Lower leg skin (tissue), 4 donors: ENCODE measurements around the gene TMPRSS6. TPM values are rescaled to one million over a fixed set of nuclear protein-coding genes. Genes with fewer than 3 reads are reported as not detected.

ENCODE experiments used
- DNase-seq, 2 donors: peaks; one replicate each; pipeline ENCODE4 v3.0.0-alpha.2; 2019; ENCODE audit warnings: low spot score in 2 of 2
- H3K4me3 ChIP-seq: fragments of 200-600 bp; sonication (generic); 2 replicates; pipeline ENCODE4 v1.5.1; 2017; ENCODE audit warnings: mild to moderate bottlenecking, low read depth; ENCODE audit not compliant: poor library complexity, severe bottlenecking
- POLR2A ChIP-seq, 2 donors: fragments of 450-650 bp; IDR thresholded peaks; one replicate each; pipeline ENCODE4 v1.6.1; 2016 to 2017; ENCODE audit warnings: antibody characterized with exemption in 2 of 2, mild to moderate bottlenecking in 1 of 2, moderate library complexity in 1 of 2
- WGBS, 2 donors: methylation state at CpG; one replicate each; pipeline ENCODE4 v1.1.5; 2018; 5-methylcytosine and 5-hydroxymethylcytosine counted together
- intact Hi-C: fragments of 100-400 bp; cut with DNase I; formaldehyde crosslinking; loops from one replicate; pipeline ENCODE4 v1.15.0; 2023; ENCODE audit warnings: low total_unique reads
- total RNA-seq, 4 donors: library from RNA; depleted of rRNA; stranded (reverse); fragments of >200 nt; gene quantifications; one replicate each; pipeline ENCODE4 v1.1.0, GENCODE V29; 2016
- TF ChIP-seq, protein P1 (sequence below), 3 donors: fragments of 450-650 bp; IDR thresholded peaks; one replicate each; pipeline ENCODE4 v1.5.1; 2016; ENCODE audit warnings: antibody characterized with exemption in 3 of 3, mild to moderate bottlenecking in 3 of 3, moderate library complexity in 2 of 3

TMPRSS6 gene
- total RNA-seq, 4 donors from 2014 or later: 0.65 to 7.5 (median 2.8) TPM

DNA sequence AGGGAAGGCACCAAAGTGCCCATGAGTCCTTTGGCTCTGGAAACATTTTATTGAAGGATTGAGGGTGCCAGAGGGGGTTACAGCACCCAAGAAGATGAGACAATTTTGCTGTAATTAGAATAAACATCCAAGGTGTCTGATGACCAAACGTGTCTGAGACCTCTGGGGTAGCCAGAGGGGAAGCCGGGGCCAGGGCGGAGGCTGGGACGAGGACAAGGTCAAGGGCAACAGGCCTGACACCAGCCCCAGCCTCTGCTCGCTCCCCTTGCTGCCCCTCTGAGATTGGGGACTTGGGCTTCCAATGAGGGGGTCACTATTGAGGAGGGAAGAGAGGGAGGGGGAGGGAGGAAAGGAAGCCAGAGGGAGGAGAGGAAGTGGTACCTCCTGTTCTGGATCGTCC lies 25.6 kb downstream of the TMPRSS6 start:
- no peak for DNase-seq
- 83 to 86% methylated on average over 6 of the region's 6 CpGs for WGBS, 2 donors
- TF ChIP-seq, protein P1, sequence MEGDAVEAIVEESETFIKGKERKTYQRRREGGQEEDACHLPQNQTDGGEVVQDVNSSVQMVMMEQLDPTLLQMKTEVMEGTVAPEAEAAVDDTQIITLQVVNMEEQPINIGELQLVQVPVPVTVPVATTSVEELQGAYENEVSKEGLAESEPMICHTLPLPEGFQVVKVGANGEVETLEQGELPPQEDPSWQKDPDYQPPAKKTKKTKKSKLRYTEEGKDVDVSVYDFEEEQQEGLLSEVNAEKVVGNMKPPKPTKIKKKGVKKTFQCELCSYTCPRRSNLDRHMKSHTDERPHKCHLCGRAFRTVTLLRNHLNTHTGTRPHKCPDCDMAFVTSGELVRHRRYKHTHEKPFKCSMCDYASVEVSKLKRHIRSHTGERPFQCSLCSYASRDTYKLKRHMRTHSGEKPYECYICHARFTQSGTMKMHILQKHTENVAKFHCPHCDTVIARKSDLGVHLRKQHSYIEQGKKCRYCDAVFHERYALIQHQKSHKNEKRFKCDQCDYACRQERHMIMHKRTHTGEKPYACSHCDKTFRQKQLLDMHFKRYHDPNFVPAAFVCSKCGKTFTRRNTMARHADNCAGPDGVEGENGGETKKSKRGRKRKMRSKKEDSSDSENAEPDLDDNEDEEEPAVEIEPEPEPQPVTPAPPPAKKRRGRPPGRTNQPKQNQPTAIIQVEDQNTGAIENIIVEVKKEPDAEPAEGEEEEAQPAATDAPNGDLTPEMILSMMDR (IDR thresholded peaks at IDR 0.05): no peak
- TF ChIP-seq POLR2A (IDR thresholded peaks at IDR 0.05): no peak
- H3K4me3 ChIP-seq: no peak overlapping the region
- intact Hi-C loops: loop anchor here (10.0 kb wide), 1 partner anchor 71 kb away; no protein-coding TSS in a partner anchor

DNA sequence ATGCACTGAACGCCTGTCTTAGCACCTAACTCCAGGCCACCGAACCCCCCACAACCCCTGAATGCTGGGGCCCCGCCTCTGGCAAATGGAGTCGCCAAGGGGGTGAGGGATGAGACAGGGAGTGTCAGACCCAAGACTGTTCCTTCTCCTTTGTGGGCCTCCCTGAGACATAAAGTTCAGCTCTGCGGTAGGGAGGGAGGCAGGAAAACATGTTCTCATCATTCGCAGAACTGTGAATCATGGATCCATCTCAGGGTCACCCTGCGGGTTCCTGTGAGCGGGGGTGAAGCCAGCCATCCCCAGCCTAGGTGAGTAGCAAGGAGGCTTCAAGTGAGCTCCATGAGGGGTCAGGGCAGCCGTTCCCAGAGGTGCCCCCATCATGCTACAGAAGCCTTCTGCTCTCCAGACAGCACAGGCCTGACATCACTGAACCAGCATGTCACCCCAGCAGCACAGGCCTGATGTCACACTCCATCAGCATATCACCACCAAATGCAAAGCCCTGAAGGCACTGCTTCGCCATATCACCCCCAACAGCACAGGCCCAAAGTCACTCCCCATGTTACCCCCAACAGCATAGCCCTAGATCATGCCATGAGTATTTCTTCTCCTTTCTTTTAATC lies 27.2 kb downstream of the TMPRSS6 start:
- TF ChIP-seq, protein P1 (IDR thresholded peaks at IDR 0.05): no peak
- no peak for TF ChIP-seq POLR2A (IDR thresholded peaks at IDR 0.05)
- 78 to 89% methylated on average over 9 to 10 of the region's 10 CpGs for WGBS, 2 donors
- H3K4me3 ChIP-seq: no peak overlapping the region
- intact Hi-C loops: loop anchor here (10.0 kb wide), 1 partner anchor 72 kb away; no protein-coding TSS in a partner anchor
- DNase-seq: no peak

DNA sequence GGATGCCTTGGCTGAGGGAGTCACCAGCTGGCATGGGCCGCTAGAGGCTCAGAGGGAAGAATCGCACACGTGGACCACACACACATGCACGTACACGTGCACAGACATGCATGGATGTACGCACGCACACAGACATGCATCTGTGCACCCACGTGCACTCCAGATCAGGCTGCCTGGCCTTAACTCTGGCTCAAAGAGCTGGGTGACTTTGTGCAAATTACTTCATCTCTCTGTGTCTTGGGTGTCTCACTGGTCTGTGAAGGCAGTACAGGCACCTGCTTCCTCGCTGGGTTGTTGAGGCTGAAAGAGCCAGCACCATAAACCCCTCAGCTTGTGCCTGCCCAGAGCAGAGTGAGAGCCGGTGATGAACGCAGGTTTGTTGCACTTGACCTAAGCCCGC lies 28.7 kb downstream of the TMPRSS6 start:
- 67 to 79% methylated on average over 10 to 12 of the region's 12 CpGs for WGBS, 2 donors
- intact Hi-C loops: loop anchor here (10.0 kb wide), 1 partner anchor 74 kb away; no protein-coding TSS in a partner anchor

DNA sequence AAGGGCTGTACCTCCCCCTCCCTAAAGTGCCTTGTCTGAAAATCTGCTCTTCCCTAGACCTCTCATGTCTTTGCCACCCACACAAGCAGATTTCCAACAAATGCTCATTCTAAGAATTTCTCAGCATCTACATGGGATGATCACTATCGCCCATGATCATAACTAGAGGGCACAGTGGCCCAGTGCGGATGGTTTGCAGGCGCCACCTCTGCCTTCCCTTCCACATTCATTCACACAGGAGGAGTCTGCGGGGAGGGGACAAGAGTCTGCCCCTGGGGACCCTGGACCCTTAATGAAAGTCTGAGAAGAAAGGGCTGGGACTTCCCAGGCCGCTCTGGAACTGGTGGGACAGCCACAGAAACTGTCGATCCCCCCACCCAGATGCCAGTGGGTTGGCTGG lies 29.1 kb downstream of the TMPRSS6 start:
- TF ChIP-seq, protein P1 (IDR thresholded peaks at IDR 0.05): no peak
- TF ChIP-seq POLR2A (IDR thresholded peaks at IDR 0.05): no peak
- H3K4me3 ChIP-seq: no peak overlapping the region
- intact Hi-C loops: loop anchor here (10.0 kb wide), 1 partner anchor 74 kb away; no protein-coding TSS in a partner anchor
- DNase-seq: no peak
- 65 to 81% methylated on average over 6 of the region's 6 CpGs for WGBS, 2 donors

More for the DNA sequence above, 28.7 kb downstream of the TMPRSS6 start:
- no peak overlapping the region for H3K4me3 ChIP-seq
- TF ChIP-seq, protein P1 (IDR thresholded peaks at IDR 0.05): no peak
- TF ChIP-seq POLR2A (IDR thresholded peaks at IDR 0.05): no peak
- DNase-seq: no peak

DNA sequence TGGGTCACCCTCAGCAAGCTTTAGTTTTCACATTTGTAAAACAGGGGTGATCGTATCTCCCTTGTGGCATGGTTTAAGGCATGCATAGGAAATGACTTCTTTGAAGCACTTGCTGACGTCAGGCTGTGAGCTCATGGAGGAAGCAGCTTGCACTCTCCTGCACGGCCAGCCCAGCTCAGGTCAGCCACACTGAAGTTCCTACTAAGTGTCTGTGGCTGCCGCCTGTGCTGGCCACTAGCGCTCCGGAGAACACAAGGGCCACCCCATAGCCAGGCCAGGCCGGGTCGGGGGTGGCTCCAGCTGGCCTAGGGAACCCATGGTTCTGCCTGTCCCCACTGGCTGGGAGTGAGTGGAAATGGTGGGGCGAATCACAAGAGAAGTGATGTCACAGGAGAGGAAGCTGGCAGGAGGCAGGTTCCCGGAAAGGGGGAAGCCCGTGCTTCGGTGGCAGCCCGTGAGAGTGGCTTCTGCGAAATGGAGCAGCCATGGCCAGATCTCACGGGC lies 29.8 kb downstream of the TMPRSS6 start:
- 63 to 79% methylated on average over 15 of the region's 15 CpGs for WGBS, 2 donors
- TF ChIP-seq, protein P1 (IDR thresholded peaks at IDR 0.05): no peak
- TF ChIP-seq POLR2A (IDR thresholded peaks at IDR 0.05): no peak
- no peak overlapping the region for H3K4me3 ChIP-seq
- DNase-seq: no peak
- intact Hi-C loops: loop anchor here (5.0 to 10.0 kb wide), 2 partner anchors 75 to 118 kb away; no protein-coding TSS in a partner anchor
